A549 (cell line): ENCODE data around the gene LOXL4. TPM values are rescaled to one million over a fixed set of nuclear protein-coding genes. Genes with fewer than 3 reads are reported as not detected.

Experiments used
- ATAC-seq, 2 experiments: fragments of 200-7000 bp in 1 of 2; fragments of >200 bp in 1 of 2; cut with Nextera tagmentation in 1 of 2; cut with Tn5 transposase in 1 of 2; 3 replicates each; pipeline versions ENCODE4 v1.8.0 to v1.9.1; 2018 to 2020; ENCODE audit warnings: mild to moderate bottlenecking in 1 of 2, moderate library complexity in 1 of 2
- CTCF ChIA-PET: fragments of 300-600 bp; sonication (Branson Sonifier 250); formaldehyde crosslinking; extraction: SDS; loops from one replicate; lab custom pipeline; 2021; ENCODE audit warnings: antibody characterized with exemption, inconsistent platforms; lab: Yijun Ruan, JAX
- POLR2A ChIA-PET: fragments of 350-600 bp; formaldehyde crosslinking; extraction: SDS; loops from one replicate; lab custom pipeline; 2021; ENCODE audit warnings: antibody characterized with exemption, inconsistent platforms; lab: Yijun Ruan, JAX
- DNase-seq, 2 experiments: peaks; one replicate each; pipeline versions ENCODE4 v3.0.0 to v3.0.0-alpha.2; 2011 to 2016; ENCODE audit warnings: low read depth in 1 of 2, low spot score in 1 of 2
- FAIRE-seq: peaks from 2 replicates; lab custom pipeline; 2011; peaks lifted over from hg19 to GRCh38; lab: Jason Lieb, UNC
- H3K27ac ChIP-seq, 2 experiments: fragments of >200 bp; sonication (Bioruptor Twin); formaldehyde crosslinking; 3 replicates each; pipeline ENCODE4 v1.5.1; 2016 to 2017
- H3K4me1 ChIP-seq: fragments of >200 bp; sonication (Bioruptor Twin); formaldehyde crosslinking; 3 replicates; pipeline ENCODE4 v1.6.1; 2016
- H3K4me2 ChIP-seq: fragments of >200 bp; sonication (Bioruptor Twin); formaldehyde crosslinking; 3 replicates; pipeline ENCODE4 v1.6.1; 2016
- H3K4me3 ChIP-seq: fragments of >200 bp; sonication (Bioruptor Twin); formaldehyde crosslinking; 3 replicates; pipeline ENCODE4 v1.5.1; 2016
- H3K9me3 ChIP-seq: fragments of >200 bp; sonication (Bioruptor Twin); formaldehyde crosslinking; 3 replicates; pipeline ENCODE4 v1.6.1; 2016
- EHF ChIP-seq: fragments of 250-450 bp; sonication (Bioruptor Pico); IDR thresholded peaks from 2 replicates; pipeline ENCODE4 v1.5.0; 2020; ENCODE audit warnings: mild to moderate bottlenecking
- ESRRA ChIP-seq: fragments of 150-350 bp; IDR thresholded peaks from 2 replicates; pipeline ENCODE4 v1.6.1; 2014; ENCODE audit warnings: mild to moderate bottlenecking, low read length, borderline replicate concordance
- FOSB ChIP-seq: fragments of 250-450 bp; sonication (Bioruptor Pico); IDR thresholded peaks from 2 replicates; pipeline ENCODE4 v1.5.0; 2020; ENCODE audit warnings: mild to moderate bottlenecking, moderate library complexity
- GATA3 ChIP-seq: IDR thresholded peaks from 2 replicates; pipeline ENCODE4 v1.6.1; 2012; ENCODE audit warnings: borderline replicate concordance
- JUN ChIP-seq, 2 experiments: fragments of >200 bp; sonication (Bioruptor Twin); formaldehyde crosslinking; IDR thresholded peaks; 2 replicates in 1 of 2; 3 replicates in 1 of 2; pipeline ENCODE4 v1.6.1; 2016 to 2017
- JUNB ChIP-seq: fragments of >200 bp; sonication (Bioruptor Twin); formaldehyde crosslinking; IDR thresholded peaks from 2 replicates; pipeline ENCODE4 v1.6.1; 2016
- MAFK ChIP-seq: fragments of 450-650 bp; IDR thresholded peaks from 2 replicates; pipeline ENCODE4 v1.6.1; 2014; ENCODE audit not compliant: partially characterized antibody
- MAX ChIP-seq: IDR thresholded peaks from 2 replicates; pipeline ENCODE4 v1.6.1; 2012
- MYC ChIP-seq: IDR thresholded peaks from 2 replicates; pipeline ENCODE4 v1.6.1; 2012; ENCODE audit warnings: mild to moderate bottlenecking, inconsistent platforms, low read length, improper control_type of control experiment, borderline replicate concordance
- NR3C1 ChIP-seq: fragments of >200 bp; sonication (Bioruptor Twin); formaldehyde crosslinking; IDR thresholded peaks from 3 replicates; pipeline ENCODE4 v1.6.1; 2017
- PBX3 ChIP-seq: IDR thresholded peaks from 2 replicates; pipeline ENCODE4 v1.6.1; 2012
- POLR2AphosphoS2 ChIP-seq: conservative IDR thresholded peaks from 2 replicates; pipeline ENCODE4 v1.6.1; 2012; ENCODE audit warnings: low read length, improper control_type of control experiment, inconsistent platforms
- RARB ChIP-seq: fragments of 250-450 bp; sonication (Bioruptor Pico); IDR thresholded peaks from 2 replicates; pipeline ENCODE4 v1.8.0; 2021; ENCODE audit warnings: mild to moderate bottlenecking, moderate library complexity
- RFX5 ChIP-seq: fragments of 450-650 bp; IDR thresholded peaks from 2 replicates; pipeline ENCODE4 v1.7.1; 2014; ENCODE audit warnings: antibody characterized with exemption, mild to moderate bottlenecking, moderate library complexity
- ZFP36 ChIP-seq: fragments of 450-650 bp; IDR thresholded peaks from 2 replicates; pipeline ENCODE4 v1.6.1; 2014; ENCODE audit warnings: borderline replicate concordance; ENCODE audit not compliant: partially characterized antibody
- WGBS: methylation state at CpG from one replicate; pipeline ENCODE4 v1.1.6; 2017; ENCODE audit errors: missing lambda C conversion rate; 5-methylcytosine and 5-hydroxymethylcytosine counted together
- polyA plus RNA-seq, 4 experiments: library from polyadenylated mRNA; depleted of rRNA in 3 of 4; stranded (reverse); fragments of >200 nt; fragmentation: RNase III in 1 of 4; extraction: RNeasy Plus Mini Kit Qiagen cat#74134 plus additional on column Dnase treatment in 1 of 4; gene quantifications; 2 replicates in 3 of 4; 3 replicates in 1 of 4; pipeline ENCODE4 v1.2.3, GENCODE V29; 2011 to 2017
- TF ChIP-seq, protein P1 (sequence below): fragments of 200-600 bp; sonication (generic); IDR thresholded peaks from 2 replicates; pipeline ENCODE4 v1.6.1; 2016; ENCODE audit warnings: antibody characterized with exemption, mild to moderate bottlenecking, moderate library complexity
- TF ChIP-seq, protein P2 (sequence below): fragments of 250-450 bp; sonication (Bioruptor Pico); IDR thresholded peaks from 2 replicates; pipeline ENCODE4 v1.5.0; 2021; ENCODE audit warnings: mild to moderate bottlenecking, moderate library complexity, borderline replicate concordance
- TF ChIP-seq, protein P3 (sequence below): fragments of >200 bp; sonication (Bioruptor Twin); formaldehyde crosslinking; IDR thresholded peaks from 3 replicates; pipeline ENCODE4 v1.6.1; 2016

The LOXL4 gene
- polyA plus RNA-seq, 2 of the 4 experiments (the other 2 are of a cell fraction) = 1.6 to 2.1 TPM

GRCh38 chr10:98292971-98293370 is 25.0 kb upstream of the LOXL4 start:
- POLR2A ChIA-PET = no interaction called here
- H3K4me3 ChIP-seq = no peak overlapping the region
- FAIRE-seq = no peak

DNA sequence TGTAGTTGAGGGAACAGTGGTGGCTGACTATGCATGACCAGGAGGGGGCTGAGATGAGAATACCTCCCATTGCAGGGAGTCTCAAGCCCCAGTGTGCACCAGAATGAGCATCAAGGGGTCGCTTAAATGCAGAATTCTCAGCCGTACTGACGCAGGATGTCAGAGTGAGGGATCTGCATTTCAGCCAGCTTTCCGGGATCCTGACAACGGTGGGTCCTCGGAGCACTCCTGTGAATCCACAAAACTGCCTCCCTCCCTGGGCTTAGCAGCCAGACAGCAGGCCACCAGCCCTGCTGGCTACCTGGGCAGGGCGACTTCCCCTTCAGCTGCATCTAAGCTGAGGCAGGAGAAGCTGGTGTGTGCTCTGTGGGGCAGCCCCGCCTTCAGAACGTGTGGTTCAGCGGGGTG is 21.8 kb upstream of the LOXL4 start:
- H3K9me3 ChIP-seq = no peaks in the 10 kb centered on the region
- no peak for ATAC-seq

More at GRCh38 chr10:98292971-98293370, 25.0 kb upstream of the LOXL4 start:
- CTCF ChIA-PET = interaction anchor here (2.0 to 4.9 kb wide), 2 partner anchors 17 to 50 kb away, joined by 8 to 27 read pairs; no protein-coding TSS in a partner anchor
- Histone ChIP-seq H3K27ac (no peak overlapping the region), H3K4me2 (no peak overlapping the region), H3K9me3 (no peaks in the 10 kb centered on the region), H3K4me1 (no peaks in the 10 kb centered on the region)
- TF ChIP-seq PBX3 = no peak
- TF ChIP-seq ZFP36 = no peak
- no peak for TF ChIP-seq MAX
- ATAC-seq (no peak; a peak in 1 of 6 replicates), DNase-seq (no peak)
- 35% methylated on average over 2 of the region's 4 CpGs for WGBS

GRCh38 chr10:98287321-98287720 is 19.3 kb upstream of the LOXL4 start:
- 76% methylated on average over 5 of the region's 5 CpGs for WGBS
- H3K9me3 ChIP-seq = no peaks in the 10 kb centered on the region
- ChIA-PET POLR2A (no interaction called here), CTCF (interaction anchor here (1.3 to 3.1 kb wide), 3 partner anchors 18 to 117 kb away, joined by 3 to 12 read pairs (median 4); no protein-coding TSS in a partner anchor)
- no peak for ATAC-seq
- no peak overlapping the region for H3K4me2 ChIP-seq
- DNase-seq = no peak
- no peak overlapping the region for H3K27ac ChIP-seq
- FAIRE-seq = no peak
- H3K4me1 ChIP-seq = no peaks in the 10 kb centered on the region
- H3K4me3 ChIP-seq = no peak overlapping the region
- no peak for TF ChIP-seq RARB (CRISPR knock-in tag)
- no peak for TF ChIP-seq ESRRA
- no peak for TF ChIP-seq JUNB
- TF ChIP-seq, protein P1, sequence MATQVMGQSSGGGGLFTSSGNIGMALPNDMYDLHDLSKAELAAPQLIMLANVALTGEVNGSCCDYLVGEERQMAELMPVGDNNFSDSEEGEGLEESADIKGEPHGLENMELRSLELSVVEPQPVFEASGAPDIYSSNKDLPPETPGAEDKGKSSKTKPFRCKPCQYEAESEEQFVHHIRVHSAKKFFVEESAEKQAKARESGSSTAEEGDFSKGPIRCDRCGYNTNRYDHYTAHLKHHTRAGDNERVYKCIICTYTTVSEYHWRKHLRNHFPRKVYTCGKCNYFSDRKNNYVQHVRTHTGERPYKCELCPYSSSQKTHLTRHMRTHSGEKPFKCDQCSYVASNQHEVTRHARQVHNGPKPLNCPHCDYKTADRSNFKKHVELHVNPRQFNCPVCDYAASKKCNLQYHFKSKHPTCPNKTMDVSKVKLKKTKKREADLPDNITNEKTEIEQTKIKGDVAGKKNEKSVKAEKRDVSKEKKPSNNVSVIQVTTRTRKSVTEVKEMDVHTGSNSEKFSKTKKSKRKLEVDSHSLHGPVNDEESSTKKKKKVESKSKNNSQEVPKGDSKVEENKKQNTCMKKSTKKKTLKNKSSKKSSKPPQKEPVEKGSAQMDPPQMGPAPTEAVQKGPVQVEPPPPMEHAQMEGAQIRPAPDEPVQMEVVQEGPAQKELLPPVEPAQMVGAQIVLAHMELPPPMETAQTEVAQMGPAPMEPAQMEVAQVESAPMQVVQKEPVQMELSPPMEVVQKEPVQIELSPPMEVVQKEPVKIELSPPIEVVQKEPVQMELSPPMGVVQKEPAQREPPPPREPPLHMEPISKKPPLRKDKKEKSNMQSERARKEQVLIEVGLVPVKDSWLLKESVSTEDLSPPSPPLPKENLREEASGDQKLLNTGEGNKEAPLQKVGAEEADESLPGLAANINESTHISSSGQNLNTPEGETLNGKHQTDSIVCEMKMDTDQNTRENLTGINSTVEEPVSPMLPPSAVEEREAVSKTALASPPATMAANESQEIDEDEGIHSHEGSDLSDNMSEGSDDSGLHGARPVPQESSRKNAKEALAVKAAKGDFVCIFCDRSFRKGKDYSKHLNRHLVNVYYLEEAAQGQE = no peak
- no peak for TF ChIP-seq MYC
- TF ChIP-seq POLR2AphosphoS2 = no peak
- no peak for TF ChIP-seq RFX5
- TF ChIP-seq, protein P2, sequence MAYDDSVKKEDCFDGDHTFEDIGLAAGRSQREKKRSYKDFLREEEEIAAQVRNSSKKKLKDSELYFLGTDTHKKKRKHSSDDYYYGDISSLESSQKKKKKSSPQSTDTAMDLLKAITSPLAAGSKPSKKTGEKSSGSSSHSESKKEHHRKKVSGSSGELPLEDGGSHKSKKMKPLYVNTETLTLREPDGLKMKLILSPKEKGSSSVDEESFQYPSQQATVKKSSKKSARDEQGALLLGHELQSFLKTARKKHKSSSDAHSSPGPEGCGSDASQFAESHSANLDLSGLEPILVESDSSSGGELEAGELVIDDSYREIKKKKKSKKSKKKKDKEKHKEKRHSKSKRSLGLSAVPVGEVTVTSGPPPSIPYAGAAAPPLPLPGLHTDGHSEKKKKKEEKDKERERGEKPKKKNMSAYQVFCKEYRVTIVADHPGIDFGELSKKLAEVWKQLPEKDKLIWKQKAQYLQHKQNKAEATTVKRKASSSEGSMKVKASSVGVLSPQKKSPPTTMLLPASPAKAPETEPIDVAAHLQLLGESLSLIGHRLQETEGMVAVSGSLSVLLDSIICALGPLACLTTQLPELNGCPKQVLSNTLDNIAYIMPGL (CRISPR knock-in tag) = no peak
- no peak for TF ChIP-seq GATA3
- no peak for TF ChIP-seq MAFK
- no peak for TF ChIP-seq ZFP36

More for the DNA sequence above, 21.8 kb upstream of the LOXL4 start:
- DNase-seq (no peak), FAIRE-seq (no peak)
- Histone ChIP-seq H3K4me3 (no peak overlapping the region), H3K4me2 (no peak overlapping the region), H3K27ac (no peak overlapping the region)
- POLR2A ChIA-PET = no interaction called here
- TF ChIP-seq FOSB (CRISPR knock-in tag) (no peak), MAFK (no peak), JUN (IDR thresholded peaks at IDR 0.05) (no peak), JUNB (no peak), PBX3 (no peak), NR3C1 (no peak), GATA3 (no peak), EHF (no peak)
- TF ChIP-seq, protein P2 (CRISPR knock-in tag) = no peak
- TF ChIP-seq, protein P3, sequence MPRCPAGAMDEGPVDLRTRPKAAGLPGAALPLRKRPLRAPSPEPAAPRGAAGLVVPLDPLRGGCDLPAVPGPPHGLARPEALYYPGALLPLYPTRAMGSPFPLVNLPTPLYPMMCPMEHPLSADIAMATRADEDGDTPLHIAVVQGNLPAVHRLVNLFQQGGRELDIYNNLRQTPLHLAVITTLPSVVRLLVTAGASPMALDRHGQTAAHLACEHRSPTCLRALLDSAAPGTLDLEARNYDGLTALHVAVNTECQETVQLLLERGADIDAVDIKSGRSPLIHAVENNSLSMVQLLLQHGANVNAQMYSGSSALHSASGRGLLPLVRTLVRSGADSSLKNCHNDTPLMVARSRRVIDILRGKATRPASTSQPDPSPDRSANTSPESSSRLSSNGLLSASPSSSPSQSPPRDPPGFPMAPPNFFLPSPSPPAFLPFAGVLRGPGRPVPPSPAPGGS = no peak
- TF ChIP-seq, all 56 proteins: peak for 0
- H3K4me1 ChIP-seq = no peaks in the 10 kb centered on the region
- 73% methylated on average over 10 of the region's 10 CpGs for WGBS
- CTCF ChIA-PET = interaction anchor here (3.1 kb wide), 1 partner anchor 20 kb away, joined by 12 read pairs; no protein-coding TSS in a partner anchor
